Measurements from ENCODE around the gene HYAL3.
"Not testable (repeated sequence)": the region's sequence is repeated elsewhere in the genome, so short reads cannot be mapped to it uniquely, and the experiment has no call there.

HYAL3 gene

DNA sequence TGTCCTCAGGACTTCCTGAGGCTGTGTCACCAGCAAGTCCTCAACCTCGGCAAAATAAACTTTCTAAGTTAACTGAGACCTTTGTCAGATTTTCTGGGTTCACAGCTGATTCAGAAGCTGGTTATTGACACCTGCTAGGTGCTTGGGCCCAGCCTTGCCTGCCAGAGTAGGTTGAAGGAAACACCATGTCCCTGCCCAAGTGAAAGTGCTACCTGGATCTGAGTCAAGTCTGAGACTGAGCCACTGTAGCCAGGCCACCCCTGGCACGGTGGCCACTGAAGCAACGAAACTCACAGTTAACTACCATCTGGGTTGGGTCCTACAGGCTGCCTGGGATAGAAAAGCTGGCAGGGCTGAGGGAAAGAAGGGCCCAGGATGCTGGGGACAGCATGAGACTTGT lies 15.1 kb upstream of the HYAL3 start:
- no peak for DNase-seq (ENCODE audit: low spot score)

- not testable (repeated sequence) for DNase-seq (ENCODE audit: low spot score)
Observed at GRCh38 chr3:50312041-50312440, 12.8 kb upstream of the HYAL3 start.

- no peak for DNase-seq (ENCODE audit: low spot score)
Observed at GRCh38 chr3:50304601-50305000, 5.4 kb upstream of the HYAL3 start.

DNA sequence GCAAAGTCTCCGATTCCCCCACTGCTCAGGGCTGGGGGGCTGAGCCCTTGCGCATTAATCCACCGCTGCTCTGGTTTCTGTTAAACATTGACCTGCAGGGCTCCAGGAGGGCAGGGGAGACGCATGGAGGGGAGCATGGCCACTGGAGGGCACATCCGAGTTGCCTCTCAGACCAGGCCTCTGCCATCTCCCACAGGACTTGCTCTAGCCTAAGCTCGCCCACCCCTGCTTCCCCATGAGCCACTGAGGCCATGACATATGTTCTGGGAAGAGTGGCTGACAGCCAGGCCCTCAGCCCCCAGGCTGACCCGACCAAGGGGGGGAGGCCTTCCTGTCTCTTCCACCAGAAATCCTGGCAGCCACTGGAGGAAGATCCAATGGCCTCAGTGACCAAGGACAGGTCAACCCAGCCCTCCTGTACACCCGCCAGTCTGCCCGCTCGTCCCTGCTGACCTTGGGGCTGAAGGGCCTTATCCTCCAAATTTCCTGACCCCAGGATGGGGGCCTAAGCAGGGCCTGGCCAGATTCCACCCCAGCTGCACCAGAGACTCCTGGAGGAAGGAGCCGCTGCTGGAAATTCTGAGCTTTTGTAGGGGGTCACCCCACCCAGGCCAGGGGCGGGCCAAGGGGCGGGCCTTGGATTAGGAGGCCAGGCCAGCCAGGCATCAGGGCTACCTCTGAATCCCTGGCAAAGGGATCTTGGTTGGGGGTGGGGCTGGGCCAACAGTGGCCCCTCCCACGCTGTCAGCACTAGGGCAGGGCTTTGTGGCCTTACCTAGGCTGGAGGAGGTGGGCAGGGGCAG lies 4.0 kb upstream of the HYAL3 start, which contains the start of gene HYAL1:
Gene HYAL1, minus strand, starts transcription at position 562 of the 803 bp plus-strand sequence. CDS start 618 bp downstream, outside the sequence.
- no peak for DNase-seq (ENCODE audit: low spot score)

DNA sequence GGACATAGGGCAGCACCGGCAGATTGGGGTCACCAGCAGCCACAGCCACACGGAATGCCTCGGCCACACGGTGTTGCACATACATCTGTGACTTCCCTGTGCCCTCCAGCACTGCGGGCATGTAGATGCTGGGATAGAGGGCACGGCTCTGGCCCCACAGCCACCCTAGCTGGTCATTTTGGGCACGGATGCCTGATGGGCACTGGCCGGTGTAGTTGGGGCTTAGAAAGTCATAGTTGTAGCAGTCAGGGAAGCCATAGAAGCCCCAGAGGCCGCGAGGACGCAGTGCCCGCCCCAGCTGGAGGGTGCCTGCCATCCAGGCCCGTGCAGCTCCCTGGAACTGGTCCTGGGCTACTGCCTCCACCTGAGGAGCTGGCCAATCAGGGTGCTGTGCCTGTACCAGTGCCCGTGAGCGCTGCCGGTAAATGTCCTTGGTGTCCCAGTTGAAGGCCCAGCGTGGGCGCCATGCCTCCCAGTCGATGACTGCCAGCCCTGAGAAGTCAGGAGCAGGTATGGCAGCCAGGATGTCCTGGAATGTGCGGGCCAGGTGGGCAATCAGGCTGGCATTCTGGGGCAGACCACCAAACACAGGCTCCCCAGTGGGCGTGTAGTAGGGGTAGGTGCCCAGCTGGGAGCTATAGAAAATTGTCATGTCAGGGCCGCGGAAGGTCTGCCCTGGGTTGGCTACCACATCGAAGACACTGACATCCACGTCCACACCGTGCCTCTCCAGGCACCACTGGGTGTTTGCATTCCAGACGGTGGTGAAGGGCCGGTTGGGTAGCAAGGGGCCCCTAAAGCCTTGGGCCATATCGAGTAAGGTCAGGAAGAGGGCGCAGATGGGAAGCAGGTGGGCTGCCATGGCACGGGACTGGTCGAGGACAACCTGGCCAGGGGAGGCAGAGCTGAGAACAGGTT lies 3.1 kb upstream of the HYAL3 start:
- no peak for DNase-seq (ENCODE audit: low spot score)

- DNase-seq (ENCODE audit: low spot score): no peak
Observed at GRCh38 chr3:50300681-50301254, 1.6 kb upstream of the HYAL3 start.

- peak; percentile 67 for DNase-seq (ENCODE audit: low spot score)
Observed at GRCh38 chr3:50299929-50300680, 900 bp upstream of the HYAL3 start.

- no peak for DNase-seq (ENCODE audit: low spot score)
Observed at GRCh38 chr3:50299638-50299928, 378 bp upstream of the HYAL3 start.

- no peak for DNase-seq (ENCODE audit: low spot score)
Observed at GRCh38 chr3:50297896-50298725, 1.1 kb downstream of the HYAL3 start.

GRCh38 chr3:50297384-50297775 lies 1.8 kb downstream of the HYAL3 start:
- DNase-seq (ENCODE audit: low spot score): no peak

GRCh38 chr3:50296721-50297383 lies 2.4 kb downstream of the HYAL3 start:
- no peak for DNase-seq (ENCODE audit: low spot score)

GRCh38 chr3:50295553-50296431 lies 3.4 kb downstream of the HYAL3 start:
- DNase-seq (ENCODE audit: low spot score): no peak

GRCh38 chr3:50294492-50295403 lies 4.5 kb downstream of the HYAL3 start:
- no peak for DNase-seq (ENCODE audit: low spot score)

- no peak for DNase-seq (ENCODE audit: low spot score)
Observed at GRCh38 chr3:50294089-50294488, 5.1 kb downstream of the HYAL3 start.

DNA sequence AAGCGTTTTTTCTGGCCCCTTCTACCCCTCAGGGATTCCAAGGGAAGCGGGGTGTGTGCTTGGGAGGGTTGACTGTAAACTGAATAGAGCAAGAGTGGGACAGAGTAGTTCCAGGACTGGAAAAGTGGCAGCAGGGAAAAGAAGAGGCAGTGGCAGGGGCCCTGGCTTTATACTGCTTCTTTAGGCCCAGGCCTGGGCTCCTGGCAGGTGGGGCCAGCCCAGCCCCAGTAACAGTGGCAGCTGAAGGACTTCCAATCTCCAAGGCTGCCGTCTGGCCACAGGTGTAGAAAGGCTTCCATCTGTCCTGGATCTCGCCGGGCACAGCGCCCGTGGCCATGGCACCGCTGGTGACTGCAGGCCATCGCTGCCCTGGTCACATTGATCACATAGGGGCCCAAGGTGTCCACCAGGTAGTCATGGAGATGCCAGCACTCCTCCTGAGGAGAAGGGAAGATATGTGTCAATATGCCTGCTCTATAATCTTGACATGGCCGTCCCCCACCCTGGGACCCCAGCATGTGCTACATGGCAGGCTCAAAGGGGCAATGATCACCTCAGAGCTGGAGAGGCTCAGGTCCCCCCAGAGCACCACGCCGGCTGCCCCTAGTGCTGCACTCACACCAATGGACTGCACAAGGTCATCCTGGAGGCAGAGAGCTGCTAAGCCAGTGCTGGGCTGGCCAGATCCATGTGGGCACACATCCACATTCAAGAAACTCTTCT lies 6.0 kb downstream of the HYAL3 start:
- no peak for DNase-seq (ENCODE audit: low spot score)

GRCh38 chr3:50292159-50293078 lies 6.8 kb downstream of the HYAL3 start, which contains the start of gene IFRD2:
IFRD2 (minus strand) TSS chr3:50292429; CDS start chr3:50292274, 155 bp downstream.
- peak; percentile 94 for DNase-seq (ENCODE audit: low spot score)

Data from kidney capillary endothelial cell (primary cell).